Measurements from ENCODE around the gene C3orf20. TPM values are rescaled to one million over a fixed set of nuclear protein-coding genes. Genes with fewer than 3 reads are reported as not detected.

C3orf20 gene
- polyA plus RNA-seq, 1 donor from 2014 or later = not detected

DNA sequence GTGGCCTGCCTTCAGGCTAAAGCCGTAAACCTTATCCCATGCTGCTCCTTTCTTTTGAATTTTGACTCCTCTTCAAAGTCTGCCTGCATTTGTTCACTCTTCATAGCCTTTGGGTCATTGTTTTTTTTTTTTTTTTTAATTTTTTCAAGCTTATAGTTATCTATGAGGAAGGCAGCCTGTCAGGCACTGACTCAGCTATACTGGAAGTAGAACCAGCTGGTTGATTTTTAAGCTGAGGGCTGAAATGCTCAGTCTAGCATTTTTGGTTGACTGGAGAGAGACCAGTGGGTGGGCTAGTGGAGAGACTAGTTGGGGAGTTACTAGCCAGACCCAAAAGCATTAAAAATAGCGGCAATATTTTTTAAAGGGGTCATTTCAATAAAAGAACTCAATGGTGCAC, 44.1 kb downstream of the C3orf20 start:
- TF ChIP-seq TAF1 (IDR thresholded peaks at IDR 0.05; ENCODE audit: low read depth) (no peak), SMC3 (conservative IDR thresholded peaks at IDR 0.05; ENCODE audit: poor library complexity) (no peak), REST (IDR thresholded peaks at IDR 0.05; ENCODE audit: borderline replicate concordance) (no peak), POLR2AphosphoS5 (IDR thresholded peaks at IDR 0.05) (no peak), RAD21 (conservative IDR thresholded peaks at IDR 0.05) (no peak), EZH2 (IDR thresholded peaks at IDR 0.05; ENCODE audit: borderline replicate concordance, insufficient read depth, low read length, poor library complexity, severe bottlenecking) (no peak), MXI1 (conservative IDR thresholded peaks at IDR 0.05; ENCODE audit: poor library complexity, severe bottlenecking) (no peak), EP300 (conservative IDR thresholded peaks at IDR 0.05; ENCODE audit: poor library complexity, severe bottlenecking) (no peak)
- TF ChIP-seq, protein P1, sequence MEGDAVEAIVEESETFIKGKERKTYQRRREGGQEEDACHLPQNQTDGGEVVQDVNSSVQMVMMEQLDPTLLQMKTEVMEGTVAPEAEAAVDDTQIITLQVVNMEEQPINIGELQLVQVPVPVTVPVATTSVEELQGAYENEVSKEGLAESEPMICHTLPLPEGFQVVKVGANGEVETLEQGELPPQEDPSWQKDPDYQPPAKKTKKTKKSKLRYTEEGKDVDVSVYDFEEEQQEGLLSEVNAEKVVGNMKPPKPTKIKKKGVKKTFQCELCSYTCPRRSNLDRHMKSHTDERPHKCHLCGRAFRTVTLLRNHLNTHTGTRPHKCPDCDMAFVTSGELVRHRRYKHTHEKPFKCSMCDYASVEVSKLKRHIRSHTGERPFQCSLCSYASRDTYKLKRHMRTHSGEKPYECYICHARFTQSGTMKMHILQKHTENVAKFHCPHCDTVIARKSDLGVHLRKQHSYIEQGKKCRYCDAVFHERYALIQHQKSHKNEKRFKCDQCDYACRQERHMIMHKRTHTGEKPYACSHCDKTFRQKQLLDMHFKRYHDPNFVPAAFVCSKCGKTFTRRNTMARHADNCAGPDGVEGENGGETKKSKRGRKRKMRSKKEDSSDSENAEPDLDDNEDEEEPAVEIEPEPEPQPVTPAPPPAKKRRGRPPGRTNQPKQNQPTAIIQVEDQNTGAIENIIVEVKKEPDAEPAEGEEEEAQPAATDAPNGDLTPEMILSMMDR (IDR thresholded peaks at IDR 0.05; ENCODE audit: poor library complexity, severe bottlenecking) = no peak
- Histone ChIP-seq H3F3A (ENCODE audit: insufficient read depth, low read length, poor library complexity, severe bottlenecking) (no peaks in the 10 kb centered on the region), H3K4me2 (ENCODE audit: low read length) (no peak overlapping the region), H3K9ac (ENCODE audit: low read length) (no peak overlapping the region), H2AFZ (ENCODE audit: low read depth, low read length) (no peak overlapping the region), H3K9me2 (ENCODE audit: insufficient read depth, low read length) (no peaks in the 10 kb centered on the region), H3K79me2 (replicated peaks; ENCODE audit: insufficient read depth, low read length) (no peaks in the 10 kb centered on the region), H3K27ac (ENCODE audit: low read length) (no peak overlapping the region), H3K4me3 (ENCODE audit: low read length) (no peak overlapping the region), H3K27me3 (ENCODE audit: insufficient read depth, low read depth, low read length) (no peaks in the 10 kb centered on the region), H3K36me3 (ENCODE audit: insufficient read depth, low read length) (no peaks in the 10 kb centered on the region), H3K9me3 (ENCODE audit: low read length) (no peaks in the 10 kb centered on the region), H4K20me1 (ENCODE audit: insufficient read depth) (no peaks in the 10 kb centered on the region)

GRCh38 chr3:14721126-14721864, 46.4 kb downstream of the C3orf20 start:
- Histone ChIP-seq H3K27ac (ENCODE audit: low read length) (no peak overlapping the region), H3K4me2 (ENCODE audit: low read length) (no peak overlapping the region), H3K79me2 (replicated peaks; ENCODE audit: insufficient read depth, low read length) (no peaks in the 10 kb centered on the region), H2AFZ (ENCODE audit: low read depth, low read length) (no peak overlapping the region), H3K9me3 (ENCODE audit: low read length) (no peaks in the 10 kb centered on the region), H3K27me3 (ENCODE audit: insufficient read depth, low read depth, low read length) (no peaks in the 10 kb centered on the region), H3K9me2 (ENCODE audit: insufficient read depth, low read length) (no peaks in the 10 kb centered on the region), H3K4me3 (ENCODE audit: low read length) (no peak overlapping the region), H3F3A (ENCODE audit: insufficient read depth, low read length, poor library complexity, severe bottlenecking) (no peaks in the 10 kb centered on the region), H4K20me1 (ENCODE audit: insufficient read depth) (no peaks in the 10 kb centered on the region), H3K36me3 (ENCODE audit: insufficient read depth, low read length) (no peaks in the 10 kb centered on the region), H3K9ac (ENCODE audit: low read length) (no peak overlapping the region)
- TF ChIP-seq POLR2AphosphoS5 (IDR thresholded peaks at IDR 0.05) = no peak
- TF ChIP-seq EP300 (conservative IDR thresholded peaks at IDR 0.05; ENCODE audit: poor library complexity, severe bottlenecking) = no peak
- TF ChIP-seq, protein P1 (IDR thresholded peaks at IDR 0.05; ENCODE audit: poor library complexity, severe bottlenecking) = no peak
- no peak for TF ChIP-seq TAF1 (IDR thresholded peaks at IDR 0.05; ENCODE audit: low read depth)
- no peak for TF ChIP-seq RAD21 (conservative IDR thresholded peaks at IDR 0.05)
- no peak for TF ChIP-seq EZH2 (IDR thresholded peaks at IDR 0.05; ENCODE audit: borderline replicate concordance, insufficient read depth, low read length, poor library complexity, severe bottlenecking)
- no peak for TF ChIP-seq SMC3 (conservative IDR thresholded peaks at IDR 0.05; ENCODE audit: poor library complexity)
- TF ChIP-seq REST (IDR thresholded peaks at IDR 0.05; ENCODE audit: borderline replicate concordance) = no peak
- TF ChIP-seq MXI1 (conservative IDR thresholded peaks at IDR 0.05; ENCODE audit: poor library complexity, severe bottlenecking) = no peak

Data from neural cell (in vitro differentiated cells).